NCI-H82 treated with DMSO at 0.1 percent for 48 hours (cell line): ENCODE data around the gene HBM.
"Not testable (repeated sequence)": the region's sequence is repeated elsewhere in the genome, so short reads cannot be mapped to it uniquely, and the experiment has no call there.

Source experiments
- DNase-seq: peaks from one replicate; lab custom pipeline; 2025; ENCODE audit not compliant: unreplicated experiment; lab: John Stamatoyannopoulos, UW

The HBM gene

GRCh38 chr16:165539-166374 lies at the start of gene HBM:
HBM (plus strand) TSS chr16:165978; CDS start chr16:165998, 20 bp downstream.
- DNase-seq, result no peak

- DNase-seq, result no peak
Observed at GRCh38 chr16:116015-116414, 49.8 kb upstream of the HBM start.

- peak; percentile 13 for DNase-seq
Observed at GRCh38 chr16:117379-118365, 48.1 kb upstream of the HBM start.

- DNase-seq, result no peak
Observed at GRCh38 chr16:118857-119256, 46.9 kb upstream of the HBM start.

GRCh38 chr16:119295-119694 lies 46.5 kb upstream of the HBM start:
- no peak for DNase-seq

GRCh38 chr16:119835-120491 lies 45.8 kb upstream of the HBM start:
- no peak for DNase-seq

GRCh38 chr16:120756-121155 lies 45.0 kb upstream of the HBM start:
- no peak for DNase-seq

GRCh38 chr16:122361-122760 lies 43.4 kb upstream of the HBM start:
- DNase-seq, result no peak

GRCh38 chr16:123558-124350 lies 42.0 kb upstream of the HBM start:
- not testable (repeated sequence) for DNase-seq

- DNase-seq, result no peak
Observed at GRCh38 chr16:125011-125410, 40.8 kb upstream of the HBM start.

GRCh38 chr16:129075-129474 lies 36.7 kb upstream of the HBM start:
- DNase-seq, result no peak

- no peak for DNase-seq
Observed at GRCh38 chr16:130533-131173, 35.1 kb upstream of the HBM start.

GRCh38 chr16:132120-132519 lies 33.7 kb upstream of the HBM start:
- DNase-seq, result no peak

GRCh38 chr16:133716-134115 lies 32.1 kb upstream of the HBM start:
- DNase-seq, result no peak

GRCh38 chr16:138049-138417 lies 27.7 kb upstream of the HBM start:
- no peak for DNase-seq

- DNase-seq, result no peak
Observed at GRCh38 chr16:140175-140857, 25.5 kb upstream of the HBM start.

- DNase-seq, result no peak
Observed at GRCh38 chr16:142405-142967, 23.3 kb upstream of the HBM start.

- DNase-seq, result no peak
Observed at GRCh38 chr16:143047-143446, 22.7 kb upstream of the HBM start.

- DNase-seq, result no peak
Observed at GRCh38 chr16:143456-143855, 22.3 kb upstream of the HBM start.
